Left colon (tissue), 2 donors: ENCODE measurements around the gene GGA2. TPM values are rescaled to one million over a fixed set of nuclear protein-coding genes. Genes with fewer than 3 reads are reported as not detected.
"Not testable (repeated sequence)": the region's sequence is repeated elsewhere in the genome, so short reads cannot be mapped to it uniquely, and the experiment has no call there.

ENCODE experiments used
- ATAC-seq: fragments of 200-7000 bp; cut with Tn5 transposase; one replicate; pipeline ENCODE4 v1.9.1; 2020; ENCODE audit warnings: mild to moderate bottlenecking, moderate library complexity
- DNase-seq, 2 donors: peaks; one replicate each; pipeline ENCODE4 v3.0.0-alpha.2; 2020
- intact Hi-C, 2 donors: fragments of 100-400 bp; cut with DNase I in 1 of 2; cut with micrococcal nuclease in 1 of 2; formaldehyde crosslinking; loops; one replicate each; pipeline versions ENCODE4 v1.11.2 to v1.14.0; 2022; cut with DNase I, micrococcal nuclease
- total RNA-seq, 2 donors: library from RNA; stranded (reverse); fragmentation: NEBNext Ultra II Directional; extraction: Animal tissue kit (Norgen Biotek cat#: 25700); gene quantifications; one replicate each; pipeline ENCODE4 v1.2.1, GENCODE V29; 2021
- donor health status: DM: no; HTN: no; CAD: no.
- donor health status: DM: yes; HTN: yes; CAD: no.

GGA2 gene
- total RNA-seq, 2 donors from 2014 or later = 42.6 to 45.3 TPM

GRCh38 chr16:23437542-23437941 lies 72.8 kb downstream of the GGA2 start:
- intact Hi-C loops = loop anchor here (5.0 to 10.0 kb wide), 2 partner anchors 253 to 255 kb away; partner anchors contain the start of gene SCNN1G (in 2 of the 2)
- ATAC-seq, DNase-seq: not testable (repeated sequence)

GRCh38 chr16:23436951-23437350 lies 73.3 kb downstream of the GGA2 start:
- intact Hi-C loops = loop anchor here (5.0 to 10.0 kb wide), 2 partner anchors 252 to 255 kb away; partner anchors contain the start of gene SCNN1G (in 2 of the 2)
- DNase-seq (peak in 1 of 2 donors; percentile 8), ATAC-seq (no peak)

GRCh38 chr16:23435500-23435899 lies 74.8 kb downstream of the GGA2 start:
- peak; percentile 56 to 79 for DNase-seq
- intact Hi-C loops = loop anchor here (5.0 to 10.0 kb wide), 2 partner anchors 251 to 253 kb away; partner anchors contain the start of gene SCNN1G (in 2 of the 2)
- peak; percentile 62 for ATAC-seq

- DNase-seq (peak in 1 of 2 donors; percentile 35), ATAC-seq (peak; percentile 58)
- intact Hi-C loops = loop anchor here in 1 of 2 donors (10.0 kb wide), 1 partner anchor 250 kb away; the partner anchor contains the start of gene SCNN1G
Observed at GRCh38 chr16:23434380-23434779, 75.9 kb downstream of the GGA2 start.

- intact Hi-C loops = loop anchor here in 1 of 2 donors (10.0 kb wide), 1 partner anchor 249 kb away; the partner anchor contains the start of gene SCNN1G
- peak; percentile 87 for ATAC-seq
- peak; percentile 49 to 85 for DNase-seq
Observed at GRCh38 chr16:23433261-23433920, 76.9 kb downstream of the GGA2 start.

- intact Hi-C loops = loop anchor here in 1 of 2 donors (10.0 kb wide), 1 partner anchor 248 kb away; the partner anchor contains the start of gene SCNN1G
- DNase-seq (no peak), ATAC-seq (no peak)
Observed at GRCh38 chr16:23432176-23433128, 77.8 kb downstream of the GGA2 start.

GRCh38 chr16:23428351-23428750 lies 81.9 kb downstream of the GGA2 start:
- intact Hi-C loops = no loop called here
- DNase-seq = no peak
- ATAC-seq = no peak

GRCh38 chr16:23424292-23424958 lies 85.9 kb downstream of the GGA2 start:
- DNase-seq (peak; percentile 84 to 90), ATAC-seq (peak; percentile 87)
- intact Hi-C loops = no loop called here

GRCh38 chr16:23423496-23424049 lies 86.7 kb downstream of the GGA2 start:
- intact Hi-C loops = no loop called here
- peak; percentile 91 for ATAC-seq
- DNase-seq = peak; percentile 69 to 91

- ATAC-seq = no peak
- intact Hi-C loops = no loop called here
- no peak for DNase-seq
Observed at GRCh38 chr16:23420011-23420410, 90.3 kb downstream of the GGA2 start.

- DNase-seq = no peak
- intact Hi-C loops = no loop called here
- ATAC-seq = peak; percentile 23
Observed at GRCh38 chr16:23416816-23417215, 93.5 kb downstream of the GGA2 start.

GRCh38 chr16:23414731-23415130 lies 95.6 kb downstream of the GGA2 start:
- DNase-seq = no peak
- intact Hi-C loops = no loop called here

More at GRCh38 chr16:23414731-23415130, 95.6 kb downstream of the GGA2 start:
- ATAC-seq = no peak

Other genes with a start within 250 kb of the GGA2 start
- 100 to 1,000 TPM; 322 to 715 TPM for gene SCNN1B, start 208.2 kb downstream of the GGA2 start, total RNA-seq
- gene COG7, start 57.3 kb downstream of the GGA2 start, total RNA-seq = 10 to 100 TPM; 29.3 to 42.5 TPM
- gene EARS2, start 46.9 kb upstream of the GGA2 start, total RNA-seq = 10 to 100 TPM; 15.4 to 17.2 TPM
- gene UBFD1, start 47.2 kb upstream of the GGA2 start, total RNA-seq = 10 to 100 TPM; 26.5 to 27.7 TPM
- 100 to 1,000 TPM; 100 to 136 TPM for gene NDUFAB1, start 85.8 kb upstream of the GGA2 start, total RNA-seq
- 1 to 10 TPM; 6.8 to 8.9 TPM for gene PALB2, start 130.8 kb upstream of the GGA2 start, total RNA-seq
- gene DCTN5, start 131.0 kb upstream of the GGA2 start, total RNA-seq = 10 to 100 TPM; 78.7 to 81.3 TPM
- 10 to 100 TPM in 1 of 2 donors, 1 to 10 TPM in 1; 6.6 to 15.6 TPM for gene PLK1, start 168.4 kb upstream of the GGA2 start, total RNA-seq
- 100 to 1,000 TPM; 140 to 199 TPM for gene ERN2, start 202.7 kb upstream of the GGA2 start, total RNA-seq
- 100 to 1,000 TPM; 171 to 227 TPM for gene CHP2, start 244.5 kb upstream of the GGA2 start, total RNA-seq